IPS-15b (cell line): ENCODE measurements around the gene PLS1.
"Not testable (repeated sequence)": the region's sequence is repeated elsewhere in the genome, so short reads cannot be mapped to it uniquely, and the experiment has no call there.

Experiments
- H3K27me3 ChIP-seq: one replicate; pipeline ENCODE4 v1.6.1; 2013; ENCODE audit warnings: low read length; ENCODE audit not compliant: control insufficient read depth, insufficient read depth
- H3K36me3 ChIP-seq: one replicate; pipeline ENCODE4 v1.6.1; 2013; ENCODE audit warnings: low read length; ENCODE audit not compliant: control insufficient read depth, insufficient read depth
- H3K4me1 ChIP-seq: one replicate; pipeline ENCODE4 v1.6.1; 2013; ENCODE audit warnings: mild to moderate bottlenecking, low read length; ENCODE audit not compliant: control insufficient read depth, insufficient read depth
- H3K4me3 ChIP-seq: one replicate; pipeline ENCODE4 v1.5.1; 2013; ENCODE audit warnings: low read depth, low read length
- H3K9ac ChIP-seq: one replicate; pipeline ENCODE4 v1.6.1; 2013; ENCODE audit warnings: low read depth, mild to moderate bottlenecking, low read length
- H3K9me3 ChIP-seq: one replicate; pipeline ENCODE4 v1.6.1; 2013; ENCODE audit warnings: mild to moderate bottlenecking, low read length; ENCODE audit not compliant: control insufficient read depth, insufficient read depth

Gene PLS1

GRCh38 chr3:142577696-142578328 is 18.4 kb upstream of the PLS1 start:
- H3K4me3 ChIP-seq: peak overlapping the region; percentile 98
- no peaks in the 10 kb centered on the region for H3K9me3 ChIP-seq
- H3K36me3 ChIP-seq: no peaks in the 10 kb centered on the region
- peak overlapping the region; percentile 97 for H3K9ac ChIP-seq
- no peaks in the 10 kb centered on the region for H3K27me3 ChIP-seq
- H3K4me1 ChIP-seq: no peaks in the 10 kb centered on the region

- H3K9ac ChIP-seq: peak within 1 kb of the TSS; percentile 97
- no peaks in the 10 kb centered on the region for H3K27me3 ChIP-seq
- no peaks in the 10 kb centered on the region for H3K9me3 ChIP-seq
- no peaks in the 10 kb centered on the region for H3K36me3 ChIP-seq
- H3K4me3 ChIP-seq: peak within 1 kb of the TSS; percentile 98
- H3K4me1 ChIP-seq: no peaks in the 10 kb centered on the region
Measured at GRCh38 chr3:142578329-142579223, 17.6 kb upstream of the PLS1 start, which contains the start of gene ATR. Gene ATR, minus strand, starts transcription at chr3:142578733. Its CDS starts 29 bp downstream, at chr3:142578704.

- H3K4me3 ChIP-seq: no peak overlapping the region
- H3K4me1 ChIP-seq: no peaks in the 10 kb centered on the region
- no peak overlapping the region for H3K9ac ChIP-seq
- H3K9me3 ChIP-seq: no peaks in the 10 kb centered on the region
- H3K36me3 ChIP-seq: no peaks in the 10 kb centered on the region
- H3K27me3 ChIP-seq: no peaks in the 10 kb centered on the region
Measured at GRCh38 chr3:142580061-142580423, 16.2 kb upstream of the PLS1 start.

GRCh38 chr3:142581070-142581469 is 15.1 kb upstream of the PLS1 start:
- H3K36me3 ChIP-seq, H3K4me1 ChIP-seq, H3K9me3 ChIP-seq, H3K27me3 ChIP-seq, H3K4me3 ChIP-seq, H3K9ac ChIP-seq: not testable (repeated sequence)

- Histone ChIP-seq H3K36me3 (no peaks in the 10 kb centered on the region), H3K9ac (no peak overlapping the region), H3K27me3 (no peaks in the 10 kb centered on the region), H3K4me3 (no peak overlapping the region), H3K4me1 (no peaks in the 10 kb centered on the region), H3K9me3 (no peaks in the 10 kb centered on the region)
Measured at GRCh38 chr3:142586803-142587406, 9.3 kb upstream of the PLS1 start.

GRCh38 chr3:142588703-142589102 is 7.5 kb upstream of the PLS1 start:
- Histone ChIP-seq H3K36me3 (no peaks in the 10 kb centered on the region), H3K9me3 (no peaks in the 10 kb centered on the region), H3K27me3 (no peaks in the 10 kb centered on the region), H3K4me1 (no peaks in the 10 kb centered on the region), H3K9ac (no peak overlapping the region), H3K4me3 (no peak overlapping the region)

GRCh38 chr3:142592268-142592667 is 3.9 kb upstream of the PLS1 start:
- not testable (repeated sequence) for H3K9ac ChIP-seq, H3K4me1 ChIP-seq, H3K36me3 ChIP-seq, H3K4me3 ChIP-seq, H3K9me3 ChIP-seq, H3K27me3 ChIP-seq

GRCh38 chr3:142595141-142595540 is 1.1 kb upstream of the PLS1 start:
- no peak overlapping the region for H3K9ac ChIP-seq
- H3K4me3 ChIP-seq: no peak overlapping the region
- H3K36me3 ChIP-seq: no peaks in the 10 kb centered on the region
- no peaks in the 10 kb centered on the region for H3K9me3 ChIP-seq
- peaks cover 10% of the 10 kb centered on the region for H3K27me3 ChIP-seq
- H3K4me1 ChIP-seq: peaks cover 3% of the 10 kb centered on the region

GRCh38 chr3:142595581-142595950 is 627 bp upstream of the PLS1 start:
- Histone ChIP-seq H3K4me3 (peak overlapping the region; percentile 76), H3K9me3 (no peaks in the 10 kb centered on the region), H3K36me3 (no peaks in the 10 kb centered on the region), H3K27me3 (peaks cover 10% of the 10 kb centered on the region), H3K9ac (no peak overlapping the region), H3K4me1 (peaks cover 3% of the 10 kb centered on the region)

- peak overlapping the region; percentile 76 for H3K4me3 ChIP-seq
- H3K27me3 ChIP-seq: peaks cover 10% of the 10 kb centered on the region
- no peaks in the 10 kb centered on the region for H3K9me3 ChIP-seq
- H3K9ac ChIP-seq: no peak overlapping the region
- H3K4me1 ChIP-seq: peaks cover 3% of the 10 kb centered on the region
- H3K36me3 ChIP-seq: no peaks in the 10 kb centered on the region
Measured at GRCh38 chr3:142596726-142597088, 514 bp downstream of the PLS1 start.

- Histone ChIP-seq H3K4me3 (no peak overlapping the region), H3K9ac (no peak overlapping the region), H3K9me3 (no peaks in the 10 kb centered on the region), H3K4me1 (peaks cover 3% of the 10 kb centered on the region), H3K36me3 (no peaks in the 10 kb centered on the region), H3K27me3 (peaks cover 10% of the 10 kb centered on the region)
Measured at GRCh38 chr3:142597906-142598305, 1.7 kb downstream of the PLS1 start.

GRCh38 chr3:142601713-142602112 is 5.5 kb downstream of the PLS1 start:
- no peaks in the 10 kb centered on the region for H3K36me3 ChIP-seq
- H3K27me3 ChIP-seq: peaks cover 8% of the 10 kb centered on the region
- H3K4me1 ChIP-seq: peaks cover 3% of the 10 kb centered on the region
- H3K9me3 ChIP-seq: no peaks in the 10 kb centered on the region
- no peak overlapping the region for H3K4me3 ChIP-seq
- no peak overlapping the region for H3K9ac ChIP-seq
